Neuronal stem cell (in vitro differentiated cells): ENCODE measurements around the gene JUP.

Source experiments
- DNase-seq: peaks from one replicate; pipeline ENCODE4 v3.0.0-alpha.2; 2013; ENCODE audit warnings: low spot score
- H2AFZ ChIP-seq: one replicate; pipeline ENCODE4 v1.6.1; 2013; ENCODE audit warnings: mild to moderate bottlenecking, low read length, inconsistent platforms
- H2AK5ac ChIP-seq: 2 replicates; pipeline ENCODE4 v1.6.1; 2013; ENCODE audit warnings: low read depth, mild to moderate bottlenecking, inconsistent platforms, low read length, moderate library complexity, mixed read lengths
- H2BK120ac ChIP-seq: 2 replicates; pipeline ENCODE4 v1.6.1; 2013; ENCODE audit warnings: low read depth, mild to moderate bottlenecking, inconsistent platforms, low read length, moderate library complexity, mixed read lengths
- H2BK12ac ChIP-seq: one replicate; pipeline ENCODE4 v1.6.1; 2013; ENCODE audit warnings: low read length, inconsistent platforms
- H2BK15ac ChIP-seq: 2 replicates; pipeline ENCODE4 v1.6.1; 2013; ENCODE audit warnings: mild to moderate bottlenecking, low read length, inconsistent platforms, mixed read lengths
- H2BK5ac ChIP-seq: one replicate; pipeline ENCODE4 v1.6.1; 2013; ENCODE audit warnings: inconsistent platforms, mild to moderate bottlenecking, low read length, moderate library complexity
- H3K14ac ChIP-seq: one replicate; pipeline ENCODE4 v1.6.1; 2013; ENCODE audit warnings: low read length, inconsistent platforms
- H3K18ac ChIP-seq: 2 replicates; pipeline ENCODE4 v1.6.1; 2013; ENCODE audit warnings: low read length, inconsistent platforms
- H3K23ac ChIP-seq: 2 replicates; pipeline ENCODE4 v1.6.1; 2013; ENCODE audit warnings: low read depth, mild to moderate bottlenecking, mixed read lengths, low read length, inconsistent platforms; ENCODE audit not compliant: poor library complexity
- H3K27ac ChIP-seq: replicated peaks from 3 replicates; pipeline ENCODE4 v1.5.1; 2013; ENCODE audit warnings: low read length, inconsistent platforms
- H3K27me3 ChIP-seq, 3 experiments: 2 replicates each; pipeline ENCODE4 v1.6.1; 2013; ENCODE audit warnings: low read length in 3 of 3, mild to moderate bottlenecking in 2 of 3, inconsistent platforms in 1 of 3, low read depth in 1 of 3, mixed read lengths in 1 of 3, moderate library complexity in 1 of 3; ENCODE audit not compliant: control insufficient read depth in 3 of 3, insufficient read depth in 3 of 3
- H3K36me3 ChIP-seq, 2 donors: replicated peaks in 1 of 2; 2 replicates each; pipeline ENCODE4 v1.6.1; 2013; ENCODE audit warnings: low read length in 2 of 2; ENCODE audit not compliant: control insufficient read depth in 2 of 2, insufficient read depth in 2 of 2
- H3K4ac ChIP-seq: 2 replicates; pipeline ENCODE4 v1.6.1; 2013; ENCODE audit warnings: inconsistent platforms, mild to moderate bottlenecking, low read length, moderate library complexity
- H3K4me1 ChIP-seq, 2 donors: 1 replicate in 1 of 2; 2 replicates in 1 of 2; pipeline ENCODE4 v1.6.1; 2013; ENCODE audit warnings: low read length in 2 of 2, low read depth in 1 of 2; ENCODE audit not compliant: control insufficient read depth in 2 of 2, insufficient read depth in 1 of 2
- H3K4me2 ChIP-seq: one replicate; pipeline ENCODE4 v1.6.1; 2013; ENCODE audit warnings: mild to moderate bottlenecking, low read length, inconsistent platforms; ENCODE audit not compliant: insufficient read depth, poor library complexity, severe bottlenecking
- H3K4me3 ChIP-seq, 2 donors: 2 replicates each; pipeline ENCODE4 v1.5.1; 2013; ENCODE audit warnings: low read length in 2 of 2, mild to moderate bottlenecking in 2 of 2, inconsistent platforms in 1 of 2, moderate library complexity in 1 of 2
- H3K79me1 ChIP-seq: one replicate; pipeline ENCODE4 v1.6.1; 2013; ENCODE audit warnings: low read depth, mild to moderate bottlenecking, inconsistent platforms, low read length, moderate library complexity
- H3K9ac ChIP-seq: one replicate; pipeline ENCODE4 v1.6.1; 2013; ENCODE audit warnings: mild to moderate bottlenecking, low read depth, low read length, inconsistent platforms; ENCODE audit not compliant: poor library complexity
- H3K9me3 ChIP-seq, 2 donors: replicated peaks in 1 of 2; 2 replicates each; pipeline versions ENCODE3 to v1.6.1; 2013; ENCODE audit warnings: low read length in 2 of 2, mild to moderate bottlenecking in 2 of 2, inconsistent platforms in 1 of 2, low read depth in 1 of 2, mixed read lengths in 1 of 2, moderate library complexity in 1 of 2; ENCODE audit not compliant: control insufficient read depth in 2 of 2, insufficient read depth in 1 of 2
- H4K8ac ChIP-seq: one replicate; pipeline ENCODE4 v1.6.1; 2013; ENCODE audit warnings: low read depth, mild to moderate bottlenecking, inconsistent platforms, low read length, moderate library complexity
- H4K91ac ChIP-seq: one replicate; pipeline ENCODE4 v1.6.1; 2013; ENCODE audit warnings: low read length, low read depth, mild to moderate bottlenecking, inconsistent platforms; ENCODE audit not compliant: poor library complexity
- WGBS, 2 donors: extraction: QIAGEN DNeasy Blood & Tissue Kit; methylation state at CpG; one replicate each; pipeline ENCODE4 v1.1.7; 2013; ENCODE audit warnings: missing lambda C conversion rate in 2 of 2, mixed read lengths in 1 of 2; ENCODE audit not compliant: insufficient read length in 2 of 2, insufficient replicate concordance in 1 of 2; ENCODE audit errors: extremely low coverage in 2 of 2; 5-methylcytosine and 5-hydroxymethylcytosine counted together

The JUP gene

GRCh38 chr17:41800601-41801373, 14.3 kb upstream of the JUP start:
- Histone ChIP-seq H3K4me1 (peaks cover 10 to 11% of the 10 kb centered on the region in 2 donors), H3K9me3 (peaks cover 0 to 2% of the 10 kb centered on the region in 2 donors), H4K91ac (no peak overlapping the region), H4K8ac (no peak overlapping the region), H3K18ac (peak overlapping the region; percentile 59), H3K27me3 (no peaks in the 10 kb centered on the region), H3K27ac (no peak overlapping the region), H2BK15ac (no peak overlapping the region), H2BK120ac (no peak overlapping the region), H2AFZ (peak overlapping the region; percentile 73), H3K79me1 (peaks cover 4% of the 10 kb centered on the region), H3K23ac (peak overlapping the region; percentile 90), H3K9ac (no peak overlapping the region), H3K4me3 (no peak overlapping the region), H3K36me3 (peaks cover 12 to 18% of the 10 kb centered on the region in 2 donors), H2BK5ac (no peak overlapping the region), H2BK12ac (no peak overlapping the region), H3K14ac (no peak overlapping the region), H3K4me2 (peak overlapping the region; percentile 11), H3K4ac (no peak overlapping the region), H2AK5ac (peak overlapping the region; percentile 23)
- DNase-seq: no peak
- no CpG with 5 or more reads among the region's 18 CpGs for WGBS, 2 donors

GRCh38 chr17:41799366-41799765, 12.9 kb upstream of the JUP start:
- Histone ChIP-seq H4K91ac (no peak overlapping the region), H3K36me3 (peaks cover 8 to 11% of the 10 kb centered on the region in 2 donors), H2BK120ac (no peak overlapping the region), H3K9ac (no peak overlapping the region), H2BK5ac (no peak overlapping the region), H3K4me2 (no peak overlapping the region), H3K79me1 (peaks cover 4% of the 10 kb centered on the region), H4K8ac (no peak overlapping the region), H3K14ac (peak overlapping the region; percentile 47), H2BK12ac (no peak overlapping the region), H2AFZ (no peak overlapping the region), H3K18ac (peak overlapping the region; percentile 5), H3K4me1 (peaks cover 11% of the 10 kb centered on the region in 2 donors), H3K4me3 (no peak overlapping the region), H2AK5ac (peak overlapping the region; percentile 53), H2BK15ac (peak overlapping the region; percentile 55), H3K27ac (no peak overlapping the region), H3K23ac (peak overlapping the region; percentile 73), H3K27me3 (no peaks in the 10 kb centered on the region), H3K4ac (no peak overlapping the region), H3K9me3 (no peaks in the 10 kb centered on the region)
- WGBS, 2 donors: no CpG with 5 or more reads among the region's 8 CpGs
- DNase-seq: no peak

GRCh38 chr17:41797377-41797776, 10.9 kb upstream of the JUP start:
- Histone ChIP-seq H3K9ac (no peak overlapping the region), H3K4ac (no peak overlapping the region), H3K23ac (no peak overlapping the region), H3K4me2 (no peak overlapping the region), H2BK5ac (no peak overlapping the region), H2AK5ac (no peak overlapping the region), H3K9me3 (no peaks in the 10 kb centered on the region), H3K36me3 (peaks cover 4 to 5% of the 10 kb centered on the region in 2 donors), H3K27me3 (no peaks in the 10 kb centered on the region), H2AFZ (no peak overlapping the region), H4K8ac (no peak overlapping the region), H3K4me3 (no peak overlapping the region), H3K14ac (no peak overlapping the region), H3K18ac (no peak overlapping the region), H3K79me1 (no peaks in the 10 kb centered on the region), H3K27ac (no peak overlapping the region), H2BK15ac (no peak overlapping the region), H4K91ac (no peak overlapping the region), H3K4me1 (peaks cover 29 to 30% of the 10 kb centered on the region in 2 donors), H2BK12ac (no peak overlapping the region), H2BK120ac (no peak overlapping the region)
- DNase-seq: no peak
- WGBS, 2 donors: no CpG with 5 or more reads among the region's 3 CpGs

- Histone ChIP-seq H3K9ac (no peak overlapping the region), H3K4me3 (no peak overlapping the region), H3K9me3 (no peaks in the 10 kb centered on the region), H2BK12ac (no peak overlapping the region), H3K18ac (no peak overlapping the region), H2BK5ac (no peak overlapping the region), H4K91ac (no peak overlapping the region), H2AK5ac (no peak overlapping the region), H3K79me1 (no peaks in the 10 kb centered on the region), H3K4me1 (peaks cover 30 to 31% of the 10 kb centered on the region in 2 donors), H2BK15ac (no peak overlapping the region), H3K4me2 (no peak overlapping the region), H3K4ac (no peak overlapping the region), H3K23ac (no peak overlapping the region), H2AFZ (no peak overlapping the region), H3K27me3 (no peaks in the 10 kb centered on the region), H4K8ac (no peak overlapping the region), H3K36me3 (no peaks in the 10 kb centered on the region), H3K14ac (no peak overlapping the region), H3K27ac (no peak overlapping the region), H2BK120ac (no peak overlapping the region)
- no CpG with 5 or more reads among the region's 10 CpGs for WGBS, 2 donors
- no peak for DNase-seq
Observed at GRCh38 chr17:41796121-41796895, 9.8 kb upstream of the JUP start.
